ENCODE results near the gene ACACB.

The ACACB gene

GRCh38 chr12:109173443-109174240, 57.3 kb downstream of the ACACB start:
- no peak for DNase-seq (ENCODE audit: low read depth)

- no peak for DNase-seq (ENCODE audit: low read depth)
Observed at GRCh38 chr12:109174468-109174867, 58.1 kb downstream of the ACACB start.

DNA sequence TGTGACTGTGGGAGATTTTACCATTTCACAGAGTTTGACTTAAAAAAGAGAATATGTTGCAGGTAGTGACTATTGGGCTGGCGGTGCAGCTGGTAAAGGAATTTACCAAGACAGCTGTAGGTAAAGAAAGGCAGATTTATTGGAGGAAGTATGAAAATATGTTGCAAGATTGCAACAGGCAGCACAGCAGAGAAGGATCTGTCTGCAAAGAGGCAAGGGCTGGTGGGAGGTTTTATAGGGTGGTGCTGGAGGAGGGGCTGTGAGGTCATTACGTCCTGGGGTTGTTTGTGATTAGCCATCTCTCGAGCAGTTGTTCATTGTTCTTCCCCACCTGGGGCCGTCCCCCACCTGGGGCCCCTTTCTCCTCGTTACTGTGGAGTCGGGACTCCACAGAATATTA, 62.1 kb downstream of the ACACB start:
- DNase-seq (ENCODE audit: low read depth), result no peak

GRCh38 chr12:109179927-109180326, 63.5 kb downstream of the ACACB start:
- DNase-seq (ENCODE audit: low read depth), result no peak

GRCh38 chr12:109182041-109182839, 65.9 kb downstream of the ACACB start:
- no peak for DNase-seq (ENCODE audit: low read depth)

- DNase-seq (ENCODE audit: low read depth), result no peak
Observed at GRCh38 chr12:109185441-109185840, 69.1 kb downstream of the ACACB start.

- no peak for DNase-seq (ENCODE audit: low read depth)
Observed at GRCh38 chr12:109186993-109187653, 70.7 kb downstream of the ACACB start.

DNA sequence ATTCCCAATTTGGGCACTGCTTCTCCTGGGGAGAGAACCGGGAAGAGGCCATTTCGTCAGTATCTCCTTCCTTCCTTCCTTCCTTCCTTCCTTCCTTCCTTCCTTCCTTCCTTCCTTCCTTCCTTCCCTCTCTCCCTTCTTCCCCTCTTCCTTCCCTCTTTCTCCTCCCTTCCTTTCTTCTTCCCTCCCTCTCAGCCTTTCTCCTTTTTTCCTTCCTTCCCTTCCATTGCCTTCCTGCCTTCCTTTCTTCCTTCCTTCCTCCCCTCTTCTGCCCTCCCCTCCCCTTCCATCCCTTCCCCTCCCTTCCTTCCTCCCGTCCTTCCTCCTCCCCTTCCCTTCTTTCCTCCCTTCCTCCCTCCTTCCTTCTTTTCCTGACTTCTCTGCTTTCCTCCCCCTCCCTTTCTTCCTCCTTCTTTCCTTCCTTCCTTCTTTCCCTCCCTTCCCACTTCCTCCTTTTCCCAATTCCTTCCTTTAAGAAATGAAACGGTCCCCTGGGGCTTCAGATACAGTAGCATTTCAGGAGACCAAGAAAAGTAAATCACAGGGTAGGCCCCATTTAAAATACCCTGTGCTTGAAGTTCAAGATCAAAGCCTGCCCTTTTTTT, 71.8 kb downstream of the ACACB start:
- DNase-seq (ENCODE audit: low read depth), result no peak

GRCh38 chr12:109189291-109189690, 72.9 kb downstream of the ACACB start:
- no peak for DNase-seq (ENCODE audit: low read depth)

DNA sequence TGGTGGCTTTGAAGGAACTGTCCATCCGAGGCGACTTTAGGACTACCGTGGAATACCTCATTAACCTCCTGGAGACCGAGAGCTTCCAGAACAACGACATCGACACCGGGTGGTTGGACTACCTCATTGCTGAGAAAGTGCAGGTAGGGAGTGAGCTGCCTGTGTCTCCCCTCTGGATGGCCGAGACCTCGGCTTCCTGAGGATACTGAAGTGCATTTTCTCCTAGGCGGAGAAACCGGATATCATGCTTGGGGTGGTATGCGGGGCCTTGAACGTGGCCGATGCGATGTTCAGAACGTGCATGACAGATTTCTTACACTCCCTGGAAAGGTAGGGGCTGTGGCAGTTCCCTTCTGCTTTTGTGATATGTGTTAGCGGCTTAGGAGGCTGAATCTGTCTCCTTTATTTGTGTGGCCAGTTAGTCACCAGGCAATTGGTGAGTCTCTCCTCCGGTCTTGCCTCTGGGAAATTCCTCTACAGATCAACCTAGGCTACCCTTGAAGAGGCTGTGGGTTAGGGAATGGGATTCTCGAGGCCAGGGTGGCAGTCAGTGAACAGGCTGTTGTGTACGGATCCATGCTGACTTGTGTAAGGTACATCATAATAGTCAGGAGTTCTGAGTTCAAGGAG, 75.3 kb downstream of the ACACB start:
- DNase-seq (ENCODE audit: low read depth), result peak; percentile 11

GRCh38 chr12:109192358-109192757, 76.0 kb downstream of the ACACB start:
- DNase-seq (ENCODE audit: low read depth), result peak; percentile 76

DNA sequence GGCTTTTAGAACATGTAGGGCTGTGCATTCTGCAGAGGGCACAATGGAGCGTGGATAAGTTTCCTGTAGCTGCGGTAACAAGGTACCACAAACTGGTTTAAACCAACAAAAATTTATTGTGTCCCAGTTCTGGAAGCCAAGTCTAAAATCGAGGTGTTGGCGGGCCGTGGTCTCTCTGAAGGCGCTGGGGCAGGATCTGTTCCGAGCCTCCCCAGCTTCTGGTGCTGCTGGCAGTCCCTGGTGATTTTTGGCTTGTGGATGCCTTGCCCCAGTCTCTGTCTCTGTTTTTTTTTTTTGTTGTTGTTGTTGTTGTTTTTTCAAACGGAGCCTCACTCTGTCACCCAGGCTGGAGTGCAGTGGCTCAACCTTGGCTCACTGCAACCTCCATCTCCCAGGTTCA, 77.5 kb downstream of the ACACB start:
- no peak for DNase-seq (ENCODE audit: low read depth)

DNA sequence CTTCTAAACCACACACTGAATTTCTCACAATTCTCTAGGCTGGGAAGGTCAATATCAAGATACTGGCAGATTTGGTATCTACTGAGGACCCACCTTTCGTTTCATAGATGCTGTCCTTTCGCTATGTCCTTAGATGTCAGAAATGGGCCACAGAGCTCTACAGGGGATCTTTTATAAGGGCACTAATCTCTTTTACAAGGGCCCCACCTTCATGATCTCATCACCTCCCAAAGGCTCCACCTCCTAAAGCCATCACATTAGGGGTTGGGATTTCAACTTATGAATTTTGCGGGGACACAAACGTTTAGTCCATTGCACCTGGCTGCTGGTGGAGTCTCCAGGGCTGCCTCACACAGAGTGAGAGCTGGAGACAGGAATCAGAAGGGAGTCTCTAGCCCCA, 79.9 kb downstream of the ACACB start:
- DNase-seq (ENCODE audit: low read depth), result no peak

DNA sequence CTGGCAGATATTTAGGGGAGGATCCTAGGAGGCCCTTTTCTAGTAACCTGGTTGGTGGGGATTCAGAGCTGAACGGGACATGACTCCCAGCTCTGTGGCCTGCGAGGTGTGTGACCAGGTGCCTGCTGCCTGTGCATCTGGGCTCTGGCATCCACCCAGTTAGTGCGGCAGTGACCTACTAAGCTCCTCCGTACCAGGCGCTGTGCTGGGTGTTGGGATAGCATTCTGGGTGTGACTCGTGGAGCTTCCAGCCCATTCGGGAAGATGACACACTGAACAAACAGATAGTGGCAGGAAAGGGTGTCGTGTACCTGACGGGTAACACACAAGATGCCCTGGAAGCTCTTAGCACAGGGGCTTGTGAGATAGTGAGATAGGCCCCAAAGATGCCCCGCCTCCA, 80.9 kb downstream of the ACACB start:
- no peak for DNase-seq (ENCODE audit: low read depth)

DNA sequence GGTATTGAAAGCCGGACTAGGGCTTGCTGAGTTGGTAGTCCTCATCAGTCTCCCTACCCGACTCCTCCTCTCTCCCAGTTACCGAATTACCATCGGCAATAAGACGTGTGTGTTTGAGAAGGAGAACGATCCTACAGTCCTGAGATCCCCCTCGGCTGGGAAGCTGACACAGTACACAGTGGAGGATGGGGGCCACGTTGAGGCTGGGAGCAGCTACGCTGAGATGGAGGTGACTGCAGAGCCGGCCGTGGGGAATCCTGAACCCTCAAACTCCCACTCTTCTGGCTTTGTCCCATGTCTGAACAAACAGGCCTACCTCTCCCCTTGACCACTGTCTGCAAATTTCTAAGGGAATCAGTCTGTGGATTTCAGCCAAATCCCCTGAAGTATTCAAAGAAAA, 82.9 kb downstream of the ACACB start:
- DNase-seq (ENCODE audit: low read depth), result no peak

DNA sequence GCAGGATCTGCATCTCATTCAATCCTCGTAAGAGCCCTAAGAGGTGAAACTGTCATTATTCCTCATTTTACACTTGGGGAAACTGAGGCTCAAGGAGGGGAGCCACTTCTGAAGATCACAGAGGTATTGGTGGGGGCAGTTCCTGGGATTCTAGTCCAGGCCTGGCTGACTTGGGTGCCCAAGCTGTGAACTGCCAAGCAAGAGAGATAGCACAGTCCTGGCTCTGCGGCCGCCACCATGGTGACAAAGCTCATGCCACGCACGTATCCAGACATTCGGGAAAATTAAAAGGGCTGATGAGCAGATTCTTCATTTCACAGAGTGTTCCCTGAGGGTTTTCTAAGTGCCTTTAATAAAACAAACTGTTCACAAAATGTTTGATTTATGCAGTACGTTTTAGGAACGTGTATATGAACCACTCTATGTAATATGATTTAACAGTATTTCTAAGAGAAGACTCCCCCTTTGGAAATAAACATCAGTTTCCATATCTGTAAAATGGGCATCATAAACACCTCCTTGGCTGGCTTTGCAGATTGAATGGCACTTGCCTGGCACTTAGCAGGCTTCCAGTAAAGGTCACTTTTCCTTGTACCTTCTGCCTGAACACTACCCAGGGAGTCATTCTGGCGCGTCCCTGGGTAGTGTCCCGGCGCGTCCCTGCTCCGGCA, 84.6 kb downstream of the ACACB start:
- DNase-seq (ENCODE audit: low read depth), result no peak

GRCh38 chr12:109201496-109201885, 85.1 kb downstream of the ACACB start:
- DNase-seq (ENCODE audit: low read depth), result no peak

DNA sequence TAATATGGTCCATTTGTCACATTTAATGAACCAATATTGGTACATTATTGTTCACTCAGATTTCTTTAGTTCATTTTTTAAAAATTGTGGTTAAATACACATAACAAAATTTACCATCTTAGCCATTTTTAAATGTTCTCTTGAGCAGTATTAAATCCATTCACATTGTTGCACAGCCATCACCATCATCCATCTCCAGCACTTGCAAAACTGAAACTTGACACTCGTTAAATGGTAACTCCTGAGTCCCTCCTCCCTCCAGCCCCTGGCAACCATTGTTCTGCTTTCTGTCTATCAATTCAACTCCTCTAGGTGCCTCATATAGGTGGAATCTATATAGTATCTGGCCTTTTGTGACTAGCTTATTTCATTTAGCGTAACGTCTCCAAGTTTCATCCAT, 86.4 kb downstream of the ACACB start:
- DNase-seq (ENCODE audit: low read depth), result no peak

GRCh38 chr12:109203480-109203879, 87.1 kb downstream of the ACACB start:
- DNase-seq (ENCODE audit: low read depth), result no peak

- no peak for DNase-seq (ENCODE audit: low read depth)
Observed at GRCh38 chr12:109209082-109209481, 92.7 kb downstream of the ACACB start.

DNA sequence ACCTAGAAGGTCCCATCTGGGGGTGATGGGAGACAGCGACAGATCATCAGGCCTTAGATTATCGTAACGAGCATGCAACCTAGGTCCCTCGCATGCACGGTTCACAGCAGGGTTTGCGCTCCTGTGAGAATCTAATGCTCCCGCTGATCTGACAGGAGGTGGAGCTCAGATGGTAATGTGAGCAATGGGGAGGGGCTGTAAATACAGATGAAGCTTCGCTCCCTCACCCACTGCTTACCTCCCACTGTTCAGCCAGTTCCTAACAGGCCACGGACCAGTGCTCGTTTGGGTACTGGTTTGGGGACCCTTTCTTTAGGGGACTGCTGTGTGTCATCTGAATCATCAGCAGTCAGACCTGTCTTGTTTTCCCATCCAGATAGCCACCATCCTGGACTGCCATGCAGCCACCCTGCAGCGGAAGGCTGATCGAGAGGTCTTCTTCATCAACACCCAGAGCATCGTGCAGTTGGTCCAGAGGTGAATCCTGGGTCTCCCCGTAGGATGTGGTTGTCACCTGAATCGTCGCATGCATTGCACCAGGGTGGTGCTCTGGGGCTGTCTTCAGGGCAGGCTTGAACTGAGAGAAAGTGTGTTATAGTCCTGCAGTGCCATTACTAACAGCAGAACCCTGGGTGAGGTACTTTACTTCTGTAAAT, 96.2 kb downstream of the ACACB start:
- no peak for DNase-seq (ENCODE audit: low read depth)

Data from EH (cell line).